Measurements from ENCODE around the gene NAV2.

The NAV2 gene

DNA sequence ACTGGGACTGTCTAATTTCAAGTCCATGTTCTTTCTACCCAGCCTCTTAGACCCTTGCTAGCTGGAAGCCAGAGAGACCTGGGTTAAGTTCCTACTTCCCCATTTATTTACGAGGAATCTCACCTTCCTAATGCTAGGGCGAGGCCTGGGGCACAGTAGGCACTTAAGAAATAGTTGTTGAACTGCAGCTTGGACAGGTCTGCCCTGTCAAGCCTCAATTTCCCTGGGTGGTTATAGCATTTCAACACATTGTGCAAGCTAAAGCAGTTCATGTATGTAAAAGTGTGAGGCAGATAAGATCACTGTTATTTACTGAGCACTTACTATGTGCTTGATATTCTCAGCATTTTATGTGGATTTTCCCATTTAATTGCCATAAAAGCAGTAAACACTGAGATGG, 12.1 kb downstream of the NAV2 start:
- DNase-seq (ENCODE audit: low read depth), result no peak
- TF ChIP-seq, protein P1, sequence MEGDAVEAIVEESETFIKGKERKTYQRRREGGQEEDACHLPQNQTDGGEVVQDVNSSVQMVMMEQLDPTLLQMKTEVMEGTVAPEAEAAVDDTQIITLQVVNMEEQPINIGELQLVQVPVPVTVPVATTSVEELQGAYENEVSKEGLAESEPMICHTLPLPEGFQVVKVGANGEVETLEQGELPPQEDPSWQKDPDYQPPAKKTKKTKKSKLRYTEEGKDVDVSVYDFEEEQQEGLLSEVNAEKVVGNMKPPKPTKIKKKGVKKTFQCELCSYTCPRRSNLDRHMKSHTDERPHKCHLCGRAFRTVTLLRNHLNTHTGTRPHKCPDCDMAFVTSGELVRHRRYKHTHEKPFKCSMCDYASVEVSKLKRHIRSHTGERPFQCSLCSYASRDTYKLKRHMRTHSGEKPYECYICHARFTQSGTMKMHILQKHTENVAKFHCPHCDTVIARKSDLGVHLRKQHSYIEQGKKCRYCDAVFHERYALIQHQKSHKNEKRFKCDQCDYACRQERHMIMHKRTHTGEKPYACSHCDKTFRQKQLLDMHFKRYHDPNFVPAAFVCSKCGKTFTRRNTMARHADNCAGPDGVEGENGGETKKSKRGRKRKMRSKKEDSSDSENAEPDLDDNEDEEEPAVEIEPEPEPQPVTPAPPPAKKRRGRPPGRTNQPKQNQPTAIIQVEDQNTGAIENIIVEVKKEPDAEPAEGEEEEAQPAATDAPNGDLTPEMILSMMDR (conservative IDR thresholded peaks at IDR 0.05; ENCODE audit: low read length), result no peak
- H3K4me3 ChIP-seq (ENCODE audit: low read length), result no peak overlapping the region

DNA sequence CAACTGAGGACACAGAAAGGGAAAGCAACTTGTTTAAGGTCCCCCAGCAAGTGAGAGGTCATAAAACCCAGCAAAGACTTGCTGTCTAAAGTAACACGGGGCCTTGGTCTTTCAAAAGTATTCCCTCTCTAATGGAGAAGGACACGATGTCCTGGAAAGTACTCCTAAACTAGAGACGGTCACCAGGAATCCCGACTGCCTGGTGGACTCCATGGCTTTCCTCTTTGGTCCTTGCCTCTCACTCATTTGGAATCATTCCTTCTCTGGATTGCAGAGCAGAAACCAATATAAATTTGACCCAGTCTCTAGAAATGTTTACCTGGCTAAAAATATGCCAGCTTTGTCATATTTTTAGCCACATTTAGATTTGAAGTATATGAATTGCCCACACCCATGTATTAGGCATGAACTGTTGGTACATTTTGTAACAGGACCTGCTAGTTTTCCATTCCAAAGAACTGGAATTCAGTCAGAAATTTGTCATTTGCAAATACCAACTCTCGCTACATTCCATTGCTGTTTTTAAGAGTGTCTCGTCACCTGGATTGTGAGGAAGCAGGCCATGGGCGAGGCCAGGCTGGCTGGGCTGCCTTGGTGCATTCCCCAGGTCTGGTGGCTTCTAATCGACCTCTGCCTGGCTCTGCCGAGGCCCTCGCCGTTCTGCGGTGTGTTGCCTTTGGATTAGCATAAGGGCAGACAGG, 12.9 kb downstream of the NAV2 start:
- DNase-seq (ENCODE audit: low read depth), result no peak

DNA sequence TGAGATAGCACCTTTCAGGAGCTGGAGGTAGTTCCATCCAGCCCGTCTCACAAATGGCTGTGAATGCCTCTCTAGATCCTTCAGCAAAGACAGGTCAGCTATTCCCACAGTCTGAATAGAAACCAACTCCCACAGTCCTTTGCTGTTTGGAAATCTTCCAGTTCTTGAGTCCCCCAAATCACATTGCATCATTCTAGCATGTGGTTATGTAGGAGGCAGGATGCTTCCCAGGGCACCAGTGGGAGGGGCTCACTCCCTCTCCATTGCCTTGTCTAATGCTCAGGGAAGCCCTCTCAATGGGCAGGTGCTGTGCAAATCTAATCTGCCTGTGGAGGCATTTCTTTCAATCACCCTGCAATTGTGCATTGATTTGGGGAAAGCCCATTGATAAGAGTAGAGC, 14.6 kb downstream of the NAV2 start:
- DNase-seq (ENCODE audit: low read depth), result peak; percentile 69
- TF ChIP-seq, protein P1 (conservative IDR thresholded peaks at IDR 0.05; ENCODE audit: low read length), result no peak
- H3K4me3 ChIP-seq (ENCODE audit: low read length), result no peak overlapping the region

More for the DNA sequence above, 12.9 kb downstream of the NAV2 start:
- TF ChIP-seq, protein P1 (conservative IDR thresholded peaks at IDR 0.05; ENCODE audit: low read length), result no peak
- no peak overlapping the region for H3K4me3 ChIP-seq (ENCODE audit: low read length)

DNA sequence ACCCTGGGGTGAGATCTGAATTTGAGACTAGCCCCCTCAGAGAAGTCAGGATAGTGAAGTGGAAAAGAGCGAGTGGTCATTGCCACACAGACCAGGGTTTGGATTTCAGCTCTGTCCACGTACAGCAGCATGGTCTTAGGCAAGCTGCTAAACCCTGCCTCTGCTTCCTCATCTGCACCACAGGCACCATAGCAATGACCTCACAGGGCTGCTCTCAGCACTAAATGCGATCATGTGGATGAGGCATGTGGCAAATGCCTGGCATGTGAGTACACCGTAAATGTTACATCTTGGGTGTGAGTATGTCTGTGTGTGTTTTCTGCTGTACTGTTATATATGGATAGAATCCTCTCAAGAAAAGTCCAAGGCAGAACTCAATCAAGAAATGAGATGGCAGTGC, 15.8 kb downstream of the NAV2 start:
- DNase-seq (ENCODE audit: low read depth), result peak; percentile 69
- no peak overlapping the region for H3K4me3 ChIP-seq (ENCODE audit: low read length)
- TF ChIP-seq, protein P1 (conservative IDR thresholded peaks at IDR 0.05; ENCODE audit: low read length), result no peak

DNA sequence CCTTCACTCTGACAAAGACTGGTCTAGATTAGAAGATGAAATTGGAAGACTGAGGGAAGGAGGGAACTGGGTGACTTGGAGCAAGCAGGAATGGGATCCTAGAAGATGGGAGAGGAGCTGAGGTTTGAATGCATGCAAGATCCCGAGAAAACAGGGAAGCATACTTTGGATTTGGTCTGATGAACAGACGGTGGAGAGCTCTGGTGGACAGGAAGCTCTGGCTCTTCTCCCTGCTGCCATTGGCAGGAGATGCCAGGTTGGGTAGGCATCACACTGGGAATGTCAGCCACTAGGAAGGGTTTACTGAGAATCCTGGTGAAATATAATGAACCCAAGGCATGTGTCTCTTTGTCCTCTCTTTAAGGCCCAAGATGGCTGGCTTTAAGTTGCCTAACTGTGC, 16.5 kb downstream of the NAV2 start:
- no peak for DNase-seq (ENCODE audit: low read depth)
- TF ChIP-seq, protein P1 (conservative IDR thresholded peaks at IDR 0.05; ENCODE audit: low read length), result no peak
- no peak overlapping the region for H3K4me3 ChIP-seq (ENCODE audit: low read length)

DNA sequence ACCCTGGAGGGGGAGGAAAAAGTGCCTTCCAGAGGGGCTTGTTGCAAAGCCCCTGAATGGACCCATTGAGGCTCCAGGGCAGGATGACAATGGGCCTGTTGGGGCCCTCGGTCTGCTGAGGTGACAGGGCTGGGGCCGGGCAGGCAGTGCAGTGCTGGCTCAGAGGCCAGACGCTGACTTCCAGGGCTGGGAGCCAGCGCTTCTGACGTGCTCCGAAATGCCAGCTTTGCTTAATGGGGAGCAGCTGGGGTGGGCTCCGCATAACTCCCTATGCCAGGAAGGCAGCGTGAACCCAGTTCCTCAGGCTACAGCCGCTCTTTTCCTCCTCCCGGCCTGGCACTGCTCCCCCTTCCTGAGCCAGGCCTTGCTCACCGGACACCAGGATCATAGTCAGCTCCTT, 17.7 kb downstream of the NAV2 start:
- DNase-seq (ENCODE audit: low read depth), result peak; percentile 44
- H3K4me3 ChIP-seq (ENCODE audit: low read length), result no peak overlapping the region
- TF ChIP-seq, protein P1 (conservative IDR thresholded peaks at IDR 0.05; ENCODE audit: low read length), result no peak

DNA sequence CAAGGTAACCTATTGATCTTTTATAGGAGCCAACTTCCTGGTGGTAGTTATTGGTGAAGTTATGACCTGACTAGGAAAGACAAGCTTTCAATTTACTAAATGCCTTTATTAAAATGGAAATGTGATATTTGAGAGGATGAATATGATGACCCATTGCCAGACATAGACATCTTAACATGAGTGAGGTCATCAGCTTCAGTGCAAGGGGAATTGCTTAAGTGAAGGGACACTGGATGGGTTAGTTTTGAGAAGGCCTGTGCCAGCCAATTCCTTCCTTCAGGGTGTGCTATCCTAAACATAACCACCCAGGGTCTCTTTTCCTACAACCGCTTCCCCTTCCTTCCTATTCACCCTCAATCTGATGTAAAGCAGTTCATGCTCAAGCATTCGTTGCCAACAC, 21.5 kb downstream of the NAV2 start:
- TF ChIP-seq, protein P1 (conservative IDR thresholded peaks at IDR 0.05; ENCODE audit: low read length), result no peak
- DNase-seq (ENCODE audit: low read depth), result no peak
- H3K4me3 ChIP-seq (ENCODE audit: low read length), result no peak overlapping the region
